ENCODE data around the gene AIF1L. TPM values are rescaled to one million over a fixed set of nuclear protein-coding genes. Genes with fewer than 3 reads are reported as not detected.
"Not testable (repeated sequence)": the region's sequence is repeated elsewhere in the genome, so short reads cannot be mapped to it uniquely, and the experiment has no call there.

AIF1L gene
- polyA plus RNA-seq, 1 experiment: 0.31 TPM

DNA sequence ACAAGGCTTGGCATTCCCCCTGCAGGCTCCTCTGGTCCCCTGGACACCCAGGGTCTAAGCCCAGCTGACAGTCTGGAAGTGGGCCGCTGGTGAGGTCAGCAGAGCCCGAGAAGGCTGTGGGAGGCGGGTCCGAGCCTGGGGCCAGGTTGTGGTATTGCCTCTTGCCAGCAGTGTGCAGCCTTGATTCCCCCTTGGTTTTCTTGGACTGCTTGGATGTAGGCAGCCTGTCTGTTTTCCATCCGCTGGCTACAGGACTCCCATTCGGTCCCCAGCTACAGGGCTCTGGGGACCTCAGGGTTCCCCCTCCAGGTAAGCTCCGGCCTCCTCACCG lies 1.6 kb downstream of the AIF1L start:
- no peak for DNase-seq (ENCODE audit: low read depth, low spot score)
- no peak for TF ChIP-seq CTCF (IDR thresholded peaks at IDR 0.05; ENCODE audit: low read depth, low read length)
- Histone ChIP-seq H3K4me3 (ENCODE audit: low read depth, low read length) (no peak overlapping the region), H3K27ac (ENCODE audit: low read depth, low read length) (no peak overlapping the region), H3K9me3 (ENCODE audit: control insufficient read depth, insufficient read depth, low read length) (peaks cover 7% of the 10 kb centered on the region; the same call in 1 of the 2 replicates), H3K27me3 (ENCODE audit: control insufficient read depth, insufficient read depth, low read length) (peaks cover 52% of the 10 kb centered on the region)
- ChIA-PET POLR2A (no interaction called here), CTCF (interaction anchor here (0.8 to 1.5 kb wide), 4 partner anchors 16 to 51 kb away, joined by 3 to 8 read pairs (median 4); no protein-coding TSS in a partner anchor)

DNA sequence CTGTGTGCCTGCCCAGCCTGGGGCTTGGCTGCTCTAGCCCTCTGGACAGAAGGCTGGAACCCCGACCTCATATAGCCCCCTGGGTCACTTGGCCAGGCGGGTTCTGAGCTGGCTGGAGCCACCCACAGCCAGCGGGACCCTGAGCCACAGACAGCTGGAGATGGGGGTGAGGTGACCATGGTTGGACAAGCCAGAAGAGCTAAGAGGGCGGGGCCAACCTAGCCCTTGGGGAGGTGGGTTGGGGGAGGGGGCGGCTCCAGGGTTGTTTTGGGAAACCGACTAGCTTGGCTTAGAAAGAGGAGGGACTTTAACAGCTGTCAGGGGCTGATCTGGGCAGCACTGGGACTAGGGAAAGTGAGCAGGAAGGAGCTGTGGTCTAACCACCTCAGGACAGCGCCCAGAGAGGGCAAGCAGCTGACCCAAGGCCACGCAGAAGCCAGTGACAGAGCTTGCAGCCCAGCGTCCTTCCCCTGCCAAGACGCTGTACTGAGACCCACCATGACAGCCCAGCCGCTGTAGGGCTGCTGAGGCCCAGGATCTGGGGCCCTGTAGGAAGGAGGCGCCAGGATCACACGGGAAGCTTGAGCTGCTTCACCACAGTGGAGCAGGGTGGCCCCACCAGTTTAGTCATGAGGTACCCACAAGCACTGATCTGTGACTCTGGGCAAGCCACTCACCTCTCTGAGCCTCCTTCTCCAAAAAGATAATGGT lies 2.2 kb downstream of the AIF1L start:
- H3K9me3 ChIP-seq (ENCODE audit: control insufficient read depth, insufficient read depth, low read length): peaks cover 7% of the 10 kb centered on the region; the same call in 1 of the 2 replicates
- H3K27ac ChIP-seq (ENCODE audit: low read depth, low read length): no peak overlapping the region
- H3K27me3 ChIP-seq (ENCODE audit: control insufficient read depth, insufficient read depth, low read length): peaks cover 48% of the 10 kb centered on the region
- no peak overlapping the region for H3K4me3 ChIP-seq (ENCODE audit: low read depth, low read length)
- DNase-seq (ENCODE audit: low read depth, low spot score): no peak
- ChIA-PET CTCF (interaction anchor here (0.8 to 1.1 kb wide), 2 partner anchors 40 to 397 kb away, joined by 3 to 6 read pairs; no protein-coding TSS in a partner anchor), POLR2A (interaction anchor here (1.0 kb wide), 1 partner anchor 27 kb away, joined by 4 read pairs; the partner anchor contains the start of gene NUP214)
- TF ChIP-seq CTCF (IDR thresholded peaks at IDR 0.05; ENCODE audit: low read depth, low read length): no peak

DNA sequence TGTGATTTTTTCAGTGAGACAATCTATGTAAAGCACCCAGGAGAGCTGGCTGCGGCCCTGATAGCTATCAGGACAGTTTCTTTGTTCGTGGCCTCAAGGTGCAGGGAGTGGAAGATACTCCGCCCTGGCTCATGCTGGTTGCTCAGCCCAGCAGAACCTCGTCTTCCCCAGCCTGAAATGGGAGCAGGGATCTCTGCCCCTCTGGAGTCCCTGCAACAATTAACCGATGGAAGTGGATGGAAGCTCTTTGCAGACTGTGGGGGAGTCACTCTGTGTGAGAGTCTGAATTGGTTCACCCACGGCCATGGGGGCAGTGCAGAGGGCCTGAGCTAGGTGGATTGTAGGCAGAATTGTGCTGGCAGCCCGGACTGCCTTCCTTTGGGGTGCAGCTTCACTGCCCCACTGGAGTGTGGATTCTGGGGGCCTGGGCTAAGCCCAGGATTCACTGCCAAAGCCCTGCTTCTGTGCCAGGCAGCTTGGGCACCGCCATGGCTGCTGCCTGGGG lies 2.8 kb downstream of the AIF1L start:
- TF ChIP-seq CTCF (IDR thresholded peaks at IDR 0.05; ENCODE audit: low read depth, low read length): no peak
- ChIA-PET CTCF (interaction anchor here (0.8 to 1.1 kb wide), 2 partner anchors 53 to 398 kb away, joined by 3 read pairs; no protein-coding TSS in a partner anchor), POLR2A (interaction anchor here (1.0 kb wide), 1 partner anchor 26 kb away, joined by 4 read pairs; the partner anchor contains the start of gene NUP214)
- Histone ChIP-seq H3K9me3 (ENCODE audit: control insufficient read depth, insufficient read depth, low read length) (peaks cover 7% of the 10 kb centered on the region; the same call in 1 of the 2 replicates), H3K27ac (ENCODE audit: low read depth, low read length) (no peak overlapping the region), H3K4me3 (ENCODE audit: low read depth, low read length) (no peak overlapping the region), H3K27me3 (ENCODE audit: control insufficient read depth, insufficient read depth, low read length) (peaks cover 47% of the 10 kb centered on the region)
- no peak for DNase-seq (ENCODE audit: low read depth, low spot score)

DNA sequence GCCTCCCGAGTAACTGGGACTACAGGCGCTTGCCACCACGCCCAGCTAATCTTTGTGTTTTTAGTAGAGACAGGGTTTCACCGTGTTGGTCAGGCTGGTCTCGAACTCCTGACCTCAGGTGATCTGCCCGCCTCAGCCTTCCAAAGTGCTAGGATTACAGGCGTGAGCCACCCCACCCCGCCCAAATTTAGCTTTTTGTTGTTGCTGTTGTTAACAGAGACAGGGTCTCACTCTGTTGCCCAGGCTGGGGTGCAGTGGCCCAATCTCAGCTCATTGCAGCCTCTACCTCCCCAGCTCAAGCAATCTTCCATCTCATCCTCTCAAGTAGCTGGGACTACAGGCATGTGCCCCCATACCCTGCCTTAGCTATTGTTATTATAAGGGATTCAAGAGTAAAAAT lies 3.5 kb downstream of the AIF1L start:
- ChIA-PET CTCF (interaction anchor here (0.9 to 1.1 kb wide), 2 partner anchors 54 to 393 kb away, joined by 3 to 4 read pairs; no protein-coding TSS in a partner anchor), POLR2A (interaction anchor here (1.0 to 1.1 kb wide), 2 partner anchors 25 kb away, joined by 3 to 4 read pairs; partner anchors contain the start of gene NUP214)
- H3K27ac ChIP-seq (ENCODE audit: low read depth, low read length); H3K4me3 ChIP-seq (ENCODE audit: low read depth, low read length); H3K9me3 ChIP-seq (ENCODE audit: control insufficient read depth, insufficient read depth, low read length); DNase-seq (ENCODE audit: low read depth, low spot score): not testable (repeated sequence)
- H3K27me3 ChIP-seq (ENCODE audit: control insufficient read depth, insufficient read depth, low read length): peaks cover 44% of the 10 kb centered on the region

DNA sequence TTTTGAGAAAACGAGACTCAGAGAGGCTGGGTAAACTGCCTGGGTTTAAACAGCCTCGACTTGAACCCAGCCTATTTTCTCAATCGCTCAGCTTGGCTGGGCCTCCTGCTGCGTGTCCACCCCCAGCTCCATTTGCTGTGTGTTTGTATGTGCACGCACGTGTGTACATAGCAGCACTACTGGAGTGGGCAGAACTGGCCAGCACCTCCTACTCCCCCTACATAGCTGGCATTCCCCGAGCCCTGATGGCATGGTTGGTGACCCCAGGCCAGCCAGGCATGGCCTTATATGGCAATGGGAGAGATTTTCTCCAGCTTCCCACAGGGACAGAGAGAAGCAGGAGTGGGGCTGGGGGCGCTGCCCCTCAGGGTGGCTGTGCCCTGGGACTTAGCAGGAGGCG lies 4.1 kb downstream of the AIF1L start:
- no peak for DNase-seq (ENCODE audit: low read depth, low spot score)
- POLR2A ChIA-PET: interaction anchor here (1.1 kb wide), 1 partner anchor 25 kb away, joined by 3 read pairs; the partner anchor contains the start of gene NUP214
- Histone ChIP-seq H3K4me3 (ENCODE audit: low read depth, low read length) (no peak overlapping the region), H3K9me3 (ENCODE audit: control insufficient read depth, insufficient read depth, low read length) (no peaks in the 10 kb centered on the region; the same call in 1 of the 2 replicates), H3K27me3 (ENCODE audit: control insufficient read depth, insufficient read depth, low read length) (peaks cover 43% of the 10 kb centered on the region), H3K27ac (ENCODE audit: low read depth, low read length) (no peak overlapping the region)
- no peak for TF ChIP-seq CTCF (IDR thresholded peaks at IDR 0.05; ENCODE audit: low read depth, low read length)
- CTCF ChIA-PET: interaction anchor here (0.9 to 1.1 kb wide), 2 partner anchors 54 to 393 kb away, joined by 3 to 4 read pairs; no protein-coding TSS in a partner anchor

Data from AG04450 (cell line).